Right lobe of liver (tissue), 6 donors: Measurements from ENCODE around the gene ATP1A3. TPM values are rescaled to one million over a fixed set of nuclear protein-coding genes. Genes with fewer than 3 reads are reported as not detected.

ENCODE experiments used
- ATAC-seq, 4 donors: fragments of 200-7000 bp; cut with Tn5 transposase; one replicate each; pipeline ENCODE4 v1.9.1; 2020; ENCODE audit warnings: mild to moderate bottlenecking in 4 of 4, moderate library complexity in 4 of 4
- DNase-seq, 3 donors: peaks; one replicate each; pipeline ENCODE4 v3.0.0-alpha.2; 2020
- H3K27ac ChIP-seq, 3 donors: fragments of 200-600 bp; one replicate each; pipeline ENCODE4 v1.8.0; 2022
- H3K27me3 ChIP-seq, 2 donors: fragments of 200-600 bp; one replicate each; pipeline ENCODE4 v1.8.0; 2022
- H3K36me3 ChIP-seq, 4 donors: fragments of 200-600 bp; sonication (generic) in 1 of 4; one replicate each; pipeline versions ENCODE4 v1.5.1 to v1.8.0; 2017 to 2022; ENCODE audit warnings: control low read depth in 1 of 4
- H3K4me1 ChIP-seq, 4 donors: fragments of 200-600 bp; sonication (generic) in 1 of 4; one replicate each; pipeline versions ENCODE4 v1.5.1 to v1.8.0; 2017 to 2022; ENCODE audit warnings: control low read depth in 1 of 4
- H3K4me3 ChIP-seq, 3 donors: fragments of 200-600 bp; one replicate each; pipeline ENCODE4 v1.8.0; 2022
- H3K9me3 ChIP-seq, 4 donors: fragments of 200-600 bp; sonication (generic) in 1 of 4; one replicate each; pipeline versions ENCODE4 v1.5.1 to v1.8.0; 2017 to 2022; ENCODE audit warnings: control low read depth in 1 of 4
- POLR2A ChIP-seq: fragments of 450-650 bp; IDR thresholded peaks from one replicate; pipeline ENCODE4 v1.6.1; 2017; ENCODE audit warnings: antibody characterized with exemption, mild to moderate bottlenecking
- WGBS: methylation state at CpG from one replicate; pipeline ENCODE4 v1.1.6; 2018; ENCODE audit warnings: low coverage, low lambda C conversion rate; ENCODE audit not compliant: insufficient coverage; ENCODE audit errors: missing lambda C conversion rate; 5-methylcytosine and 5-hydroxymethylcytosine counted together
- intact Hi-C, 2 donors: fragments of 100-400 bp; cut with DNase I; formaldehyde crosslinking; loops; one replicate each; pipeline versions ENCODE4 v1.11.2 to v1.14.1; 2022
- total RNA-seq, 6 experiments: library from RNA; depleted of rRNA in 2 of 6; stranded (reverse); fragments of >200 nt in 2 of 6; fragmentation: NEBNext Ultra II Directional in 3 of 6; extraction: Animal tissue kit (Norgen Biotek cat#: 25700) in 3 of 6; gene quantifications; one replicate each; pipeline versions ENCODE4 v1.1.0 to v1.2.4, GENCODE V29; 2016 to 2023
- TF ChIP-seq, protein P1 (sequence below), 4 donors: fragments of 200-600 bp in 3 of 4; fragments of 450-650 bp in 1 of 4; IDR thresholded peaks; one replicate each; pipeline versions ENCODE4 v1.5.1 to v1.8.0; 2016 to 2022; ENCODE audit warnings: antibody characterized with exemption in 4 of 4, mild to moderate bottlenecking in 2 of 4
- donor health status: DM: no; HTN: yes; CAD: no.
- donor health status: DM: no; HTN: no; CAD: no.
- donor health status: DM: no; HTN: no; CAD: no.
- donor health status: DM: no; HTN: yes; CAD: no.
- donor health status: DM: no; HTN: yes; CAD: no.

Gene ATP1A3
- total RNA-seq, 6 experiments from 2014 or later = 0.07 TPM; not detected in 4

DNA sequence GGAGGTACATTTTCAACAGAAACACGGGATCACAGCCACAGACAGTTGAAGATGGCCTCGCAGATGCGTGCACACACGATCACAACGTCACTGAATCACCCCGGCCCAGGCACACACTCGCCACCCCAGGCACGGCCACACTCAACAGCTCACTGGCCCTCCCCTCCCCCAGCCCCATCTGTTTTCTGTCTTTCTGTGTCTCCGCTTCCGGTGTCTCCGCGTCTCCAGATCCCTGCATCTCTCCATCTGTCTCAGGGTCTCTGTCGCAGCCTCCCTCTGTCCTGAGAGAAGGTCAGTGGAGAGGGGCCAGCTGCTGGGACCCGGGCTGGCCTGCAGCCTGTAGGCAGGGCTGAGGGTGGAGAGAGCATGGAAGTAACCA is 3.8 kb upstream of the ATP1A3 start:
- Histone ChIP-seq H3K4me1 (no peaks in the 10 kb centered on the region), H3K27me3 (peaks cover 0 to 11% of the 10 kb centered on the region in 2 donors), H3K36me3 (no peaks in the 10 kb centered on the region), H3K9me3 (no peaks in the 10 kb centered on the region), H3K27ac (no peak overlapping the region), H3K4me3 (no peak overlapping the region)
- no peak for ATAC-seq
- DNase-seq = no peak
- TF ChIP-seq, protein P1, sequence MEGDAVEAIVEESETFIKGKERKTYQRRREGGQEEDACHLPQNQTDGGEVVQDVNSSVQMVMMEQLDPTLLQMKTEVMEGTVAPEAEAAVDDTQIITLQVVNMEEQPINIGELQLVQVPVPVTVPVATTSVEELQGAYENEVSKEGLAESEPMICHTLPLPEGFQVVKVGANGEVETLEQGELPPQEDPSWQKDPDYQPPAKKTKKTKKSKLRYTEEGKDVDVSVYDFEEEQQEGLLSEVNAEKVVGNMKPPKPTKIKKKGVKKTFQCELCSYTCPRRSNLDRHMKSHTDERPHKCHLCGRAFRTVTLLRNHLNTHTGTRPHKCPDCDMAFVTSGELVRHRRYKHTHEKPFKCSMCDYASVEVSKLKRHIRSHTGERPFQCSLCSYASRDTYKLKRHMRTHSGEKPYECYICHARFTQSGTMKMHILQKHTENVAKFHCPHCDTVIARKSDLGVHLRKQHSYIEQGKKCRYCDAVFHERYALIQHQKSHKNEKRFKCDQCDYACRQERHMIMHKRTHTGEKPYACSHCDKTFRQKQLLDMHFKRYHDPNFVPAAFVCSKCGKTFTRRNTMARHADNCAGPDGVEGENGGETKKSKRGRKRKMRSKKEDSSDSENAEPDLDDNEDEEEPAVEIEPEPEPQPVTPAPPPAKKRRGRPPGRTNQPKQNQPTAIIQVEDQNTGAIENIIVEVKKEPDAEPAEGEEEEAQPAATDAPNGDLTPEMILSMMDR (IDR thresholded peaks at IDR 0.05) = no peak
- TF ChIP-seq POLR2A = no peak
- intact Hi-C loops = no loop called here
- WGBS = 1% methylated on average over 13 of the region's 14 CpGs

DNA sequence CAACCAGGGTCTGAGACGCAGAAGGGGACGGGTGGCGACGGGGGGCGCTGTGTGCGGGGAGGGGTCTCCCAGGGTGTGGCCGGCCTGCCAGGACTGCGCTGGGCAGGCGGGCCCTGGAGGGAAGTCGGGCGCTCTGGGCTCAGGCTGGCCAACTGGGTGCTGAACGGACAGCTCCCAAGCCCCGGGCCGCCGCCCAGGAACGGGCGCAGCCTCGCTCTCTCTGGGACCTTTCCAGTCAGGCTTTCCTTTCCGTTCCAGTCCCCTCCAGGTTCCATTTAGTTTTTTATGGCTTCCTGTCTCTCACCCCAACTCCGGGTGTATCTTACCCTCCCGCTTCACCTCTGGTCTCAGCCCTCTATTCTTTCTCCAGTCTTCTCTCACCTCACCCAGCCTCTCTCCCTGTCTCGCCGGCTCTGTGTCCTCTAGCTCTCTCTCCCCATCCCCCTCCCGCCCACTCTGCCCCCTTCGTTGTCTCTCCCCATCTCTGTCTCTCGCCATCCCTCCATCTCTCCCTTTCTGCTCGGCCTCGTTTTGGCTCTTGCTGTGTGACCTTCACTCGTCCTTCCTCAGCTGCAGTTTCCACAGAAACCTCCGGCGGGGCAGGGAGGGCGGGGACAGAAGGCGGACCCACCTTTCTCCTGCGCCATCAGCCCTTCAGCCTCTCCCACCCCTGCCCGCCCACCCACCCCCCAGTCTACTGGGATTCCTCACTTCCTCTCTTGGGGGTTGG is 3.3 kb upstream of the ATP1A3 start:
- H3K4me1 ChIP-seq = no peaks in the 10 kb centered on the region
- peaks cover 0 to 11% of the 10 kb centered on the region in 2 donors for H3K27me3 ChIP-seq
- no peak for TF ChIP-seq POLR2A
- TF ChIP-seq, protein P1 (IDR thresholded peaks at IDR 0.05) = no peak
- H3K9me3 ChIP-seq = no peaks in the 10 kb centered on the region
- H3K27ac ChIP-seq = no peak overlapping the region
- peak in 1 of 3 donors; percentile 42 for DNase-seq
- H3K36me3 ChIP-seq = no peaks in the 10 kb centered on the region
- intact Hi-C loops = no loop called here
- peak in 3 of 4 donors; percentile 35 to 74 (median 65) for ATAC-seq
- H3K4me3 ChIP-seq = no peak overlapping the region
- WGBS = 2% methylated on average over 16 of the region's 35 CpGs

DNA sequence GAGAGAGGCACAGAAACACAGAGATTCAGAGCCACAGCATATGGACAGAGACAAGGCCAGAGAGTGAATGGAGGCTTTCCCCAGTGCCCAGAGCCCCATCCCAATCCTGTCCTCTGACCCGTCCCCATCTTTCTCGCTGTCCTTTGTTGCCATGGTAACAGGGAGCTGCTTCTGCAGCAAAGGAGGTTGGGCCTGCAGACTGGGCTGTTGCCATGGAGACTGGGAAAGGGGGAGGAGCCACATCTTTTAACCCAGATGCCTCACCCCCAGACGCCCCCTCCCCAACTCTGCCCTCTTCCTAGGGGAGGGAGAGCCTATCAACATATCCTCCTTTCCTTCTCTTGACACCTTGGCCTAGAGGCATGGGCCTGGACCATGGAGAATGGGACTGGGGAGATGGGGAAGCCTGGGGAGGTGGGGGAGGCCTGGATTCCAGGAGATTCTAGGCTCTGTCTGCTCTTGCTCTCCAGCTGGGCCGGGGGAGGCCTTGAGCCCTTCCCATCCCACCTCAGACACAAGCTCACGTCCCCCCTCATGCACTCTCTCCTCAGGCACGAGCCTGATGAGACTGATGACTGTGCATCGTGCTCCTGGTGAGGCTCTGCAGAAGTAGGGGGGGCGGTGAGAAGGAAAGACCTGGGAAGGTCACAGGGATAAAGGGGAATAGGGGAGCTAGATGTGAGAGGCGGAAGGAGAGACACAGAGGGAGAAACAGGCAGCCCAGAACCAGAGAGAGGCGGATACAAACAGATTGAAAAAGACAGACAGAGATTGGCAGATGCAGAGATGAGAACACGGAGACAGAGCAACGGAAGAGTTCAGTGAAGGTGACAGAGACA is 2.1 kb upstream of the ATP1A3 start:
- TF ChIP-seq, protein P1 (IDR thresholded peaks at IDR 0.05) = no peak
- no peak for TF ChIP-seq POLR2A
- Histone ChIP-seq H3K4me1 (no peaks in the 10 kb centered on the region), H3K9me3 (no peaks in the 10 kb centered on the region), H3K27me3 (peaks cover 0 to 7% of the 10 kb centered on the region in 2 donors), H3K4me3 (no peak overlapping the region), H3K36me3 (no peaks in the 10 kb centered on the region), H3K27ac (no peak overlapping the region)
- WGBS = 29% methylated on average over 11 of the region's 12 CpGs
- ATAC-seq (no peak), DNase-seq (no peak)
- intact Hi-C loops = no loop called here

DNA sequence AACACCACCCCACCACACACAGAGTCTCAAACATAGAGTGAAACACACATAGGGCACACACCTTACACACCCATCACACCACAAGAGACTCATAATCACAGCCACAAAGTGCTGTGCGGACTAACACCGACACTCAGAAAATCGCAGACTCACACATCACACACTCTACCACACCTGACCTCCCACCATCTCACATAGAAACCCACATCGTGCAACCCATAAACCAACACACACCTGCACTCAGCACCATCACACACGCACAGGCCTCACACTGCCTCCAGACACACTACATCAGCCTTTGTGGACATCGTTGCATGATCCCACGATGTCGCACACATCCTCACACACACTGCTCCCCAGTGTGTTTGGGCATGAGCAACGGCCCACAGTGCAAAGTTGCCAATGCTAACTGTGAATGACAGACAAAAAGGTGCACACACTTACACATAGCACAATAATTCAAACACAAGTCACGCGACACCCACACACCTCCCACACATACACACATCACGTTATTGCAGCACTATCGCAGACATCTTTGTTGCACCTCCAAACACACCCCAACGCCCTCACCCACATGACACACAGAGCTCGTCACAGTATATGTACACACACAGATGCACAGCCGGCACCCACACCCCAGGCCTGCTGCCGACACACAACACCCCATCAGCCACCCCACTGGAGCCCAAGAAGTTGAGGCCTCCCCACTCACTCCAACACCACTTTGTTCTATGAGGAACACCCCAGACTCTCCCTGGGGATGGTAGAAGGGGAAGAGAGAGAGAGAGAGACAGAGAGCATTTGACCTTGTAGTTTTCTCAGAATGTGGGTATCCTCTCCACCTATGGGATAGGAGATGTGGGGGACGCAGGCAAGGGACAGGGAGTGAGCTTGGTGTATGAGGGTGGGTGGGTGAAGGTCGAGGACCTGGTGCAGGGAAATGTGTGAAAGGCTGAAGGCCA is 1.2 kb upstream of the ATP1A3 start:
- Histone ChIP-seq H3K4me3 (no peak overlapping the region), H3K4me1 (no peaks in the 10 kb centered on the region), H3K9me3 (no peaks in the 10 kb centered on the region), H3K36me3 (no peaks in the 10 kb centered on the region), H3K27me3 (peaks cover 0 to 7% of the 10 kb centered on the region in 2 donors), H3K27ac (no peak overlapping the region)
- TF ChIP-seq POLR2A = no peak
- TF ChIP-seq, protein P1 (IDR thresholded peaks at IDR 0.05) = no peak
- intact Hi-C loops = no loop called here
- no peak for DNase-seq
- WGBS = 68% methylated on average over 10 of the region's 19 CpGs
- ATAC-seq = no peak
